ENCODE results near the gene PRKAA2. TPM values are rescaled to one million over a fixed set of nuclear protein-coding genes. Genes with fewer than 3 reads are reported as not detected.

Gene PRKAA2
- polyA plus RNA-seq, 3 donors = not detected

GRCh38 chr1:56758135-56758534 is 113.0 kb downstream of the PRKAA2 start:
- intact Hi-C loops (cut with micrococcal nuclease) = no loop called here
- Histone ChIP-seq H3K9me3 (replicated peaks in 1 of 2; ENCODE audit: control insufficient read depth in 1 of 2, insufficient read depth in 1 of 2, low read length in 2 of 2) (no peaks in the 10 kb centered on the region), H3K9ac (ENCODE audit: insufficient read depth, low read length, poor library complexity, severe bottlenecking) (no peak overlapping the region), H3K79me2 (ENCODE audit: insufficient read depth, low read length) (no peaks in the 10 kb centered on the region), H3K36me3 (replicated peaks in 1 of 2; ENCODE audit: control insufficient read depth in 1 of 2, insufficient read depth in 2 of 2, low read length in 2 of 2) (no peaks in the 10 kb centered on the region), H3K4me2 (replicated peaks; ENCODE audit: extremely low read depth, low read length, poor library complexity, severe bottlenecking) (no peak overlapping the region), H2AFZ (ENCODE audit: insufficient read depth, low read depth, low read length, poor library complexity, severe bottlenecking) (no peak overlapping the region), H3K27ac (ENCODE audit: low read depth in 1 of 2, low read length in 2 of 2) (no peak overlapping the region), H3K27me3 (ENCODE audit: control insufficient read depth in 2 of 2, insufficient read depth in 2 of 2, low read length in 2 of 2) (no peaks in the 10 kb centered on the region), H4K20me1 (ENCODE audit: insufficient read depth, low read length) (no peaks in the 10 kb centered on the region), H3K4me3 (replicated peaks in 1 of 3; ENCODE audit: low read depth in 2 of 3, low read length in 3 of 3) (no peak overlapping the region), H3K4me1 (ENCODE audit: control insufficient read depth in 1 of 2, insufficient read depth in 2 of 2, low read length in 2 of 2) (no peaks in the 10 kb centered on the region)
- DNase-seq = no peak
- no peaks in the 10 kb centered on the region for H3K4me1 Mint-ChIP-seq
- H3K27me3 Mint-ChIP-seq (ENCODE audit: low read depth in 3 of 3) = peaks cover 0 to 6% (median 5%) of the 10 kb centered on the region in 3 donors
- no peaks in the 10 kb centered on the region for H3K9me3 Mint-ChIP-seq
- no peak overlapping the region for H3K4me3 Mint-ChIP-seq
- H3K27ac Mint-ChIP-seq = no peak overlapping the region
- no peak for TF ChIP-seq CTCF (IDR thresholded peaks at IDR 0.05)
- no peaks in the 10 kb centered on the region for H3K36me3 Mint-ChIP-seq

- no peak overlapping the region for H3K4me3 ChIP-seq (replicated peaks in 1 of 3; ENCODE audit: low read depth in 2 of 3, low read length in 3 of 3)
- Mint-ChIP-seq H3K4me1 (no peaks in the 10 kb centered on the region), H3K4me3 (no peak overlapping the region), H3K27me3 (ENCODE audit: low read depth in 3 of 3) (peaks cover 0 to 7% (median 6%) of the 10 kb centered on the region in 3 donors), H3K36me3 (no peaks in the 10 kb centered on the region), H3K9me3 (no peaks in the 10 kb centered on the region), H3K27ac (no peak overlapping the region)
- H3K9me3 ChIP-seq (replicated peaks in 1 of 2; ENCODE audit: control insufficient read depth in 1 of 2, insufficient read depth in 1 of 2, low read length in 2 of 2) = no peaks in the 10 kb centered on the region
- H4K20me1 ChIP-seq (ENCODE audit: insufficient read depth, low read length) = no peaks in the 10 kb centered on the region
- intact Hi-C loops (cut with micrococcal nuclease) = no loop called here
- TF ChIP-seq CTCF (IDR thresholded peaks at IDR 0.05) = no peak
- no peak for DNase-seq
- H3K27me3 ChIP-seq (ENCODE audit: control insufficient read depth in 2 of 2, insufficient read depth in 2 of 2, low read length in 2 of 2) = no peaks in the 10 kb centered on the region
- no peaks in the 10 kb centered on the region for H3K79me2 ChIP-seq (ENCODE audit: insufficient read depth, low read length)
- no peak overlapping the region for H3K4me2 ChIP-seq (replicated peaks; ENCODE audit: extremely low read depth, low read length, poor library complexity, severe bottlenecking)
- H3K27ac ChIP-seq (ENCODE audit: low read depth in 1 of 2, low read length in 2 of 2) = no peak overlapping the region
- no peak overlapping the region for H2AFZ ChIP-seq (ENCODE audit: insufficient read depth, low read depth, low read length, poor library complexity, severe bottlenecking)
- 0% methylated on average over 1 of the region's 3 CpGs for WGBS (ENCODE audit: insufficient coverage)
- no peaks in the 10 kb centered on the region for H3K36me3 ChIP-seq (replicated peaks in 1 of 2; ENCODE audit: control insufficient read depth in 1 of 2, insufficient read depth in 2 of 2, low read length in 2 of 2)
- no peaks in the 10 kb centered on the region for H3K4me1 ChIP-seq (ENCODE audit: control insufficient read depth in 1 of 2, insufficient read depth in 2 of 2, low read length in 2 of 2)
- H3K9ac ChIP-seq (ENCODE audit: insufficient read depth, low read length, poor library complexity, severe bottlenecking) = no peak overlapping the region
Measured at GRCh38 chr1:56758794-56759193, 113.7 kb downstream of the PRKAA2 start.

Small RNA genes within 50 kb of the gene (small RNA-seq; reads per million reads assigned to genes)
- not detected for gene AC099789.1 (ENCODE audit: insufficient read length, low read depth)

Other genes with a start within 250 kb of the PRKAA2 start
- gene PLPP3, start 65.8 kb upstream of the PRKAA2 start, polyA plus RNA-seq = under 1 TPM in 2 of 3 donors, not detected in 1; 0.21 to 0.32 TPM
- not detected for gene FYB2, start 174.1 kb downstream of the PRKAA2 start, polyA plus RNA-seq
- gene C8A, start 209.5 kb downstream of the PRKAA2 start, polyA plus RNA-seq = not detected